ENCODE results near the gene GSN. TPM values are rescaled to one million over a fixed set of nuclear protein-coding genes. Genes with fewer than 3 reads are reported as not detected.
A peak's percentile ranks its signal among the peaks of the same experiment; 100 is the strongest.

Gene GSN
- total and polyA plus RNA-seq, 2 of the 13 experiments (the other 11 are each of a cell fraction or from before 2014, with no cell fraction given), result 294 to 307 TPM

GRCh38 chr9:121299467-121300282 is 31.7 kb downstream of the GSN start (continued):
- TF ChIP-seq SP2 (CRISPR knock-in tag; IDR thresholded peaks at IDR 0.05) (no peak), ZBTB3 (CRISPR knock-in tag; IDR thresholded peaks at IDR 0.05; ENCODE audit: borderline replicate concordance, low read depth) (no peak), ZNF256 (CRISPR knock-in tag; conservative IDR thresholded peaks at IDR 0.05) (no peak), CBX5 (CRISPR knock-in tag; IDR thresholded peaks at IDR 0.05; ENCODE audit: borderline replicate concordance) (no peak), ATF7-NPFF (CRISPR knock-in tag; IDR thresholded peaks at IDR 0.05; ENCODE audit: low read depth) (peak; percentile 84), ZNF260 (CRISPR knock-in tag; IDR thresholded peaks at IDR 0.05; ENCODE audit: borderline replicate concordance, low read depth) (no peak), ZSCAN12 (CRISPR knock-in tag; IDR thresholded peaks at IDR 0.05) (0 out of 2 replicates have a peak, but pooled peaks have one; percentile 9), MAFG (CRISPR knock-in tag; IDR thresholded peaks at IDR 0.05) (no peak), POLR2AphosphoS5 (IDR thresholded peaks at IDR 0.05; ENCODE audit: low read depth, low read length) (peak; percentile 68), ZMYM3 (CRISPR knock-in tag; IDR thresholded peaks at IDR 0.05) (peak; percentile 73), RBAK (CRISPR knock-in tag; IDR thresholded peaks at IDR 0.05) (no peak), KLF6 (CRISPR knock-in tag; IDR thresholded peaks at IDR 0.05) (no peak; the same call in 1 of the 2 replicates), GLI4 (CRISPR knock-in tag; IDR thresholded peaks at IDR 0.05; ENCODE audit: borderline replicate concordance) (no peak), NFIC (IDR thresholded peaks at IDR 0.05; ENCODE audit: low read length) (no peak), KAT7 (CRISPR knock-in tag; IDR thresholded peaks at IDR 0.05; ENCODE audit: borderline replicate concordance) (peak; percentile 57; the same call in 1 of the 2 replicates), TRIM24 (CRISPR knock-in tag; IDR thresholded peaks at IDR 0.05) (no peak), MAX (IDR thresholded peaks at IDR 0.05) (no peak), SNAI1 (CRISPR knock-in tag; IDR thresholded peaks at IDR 0.05; ENCODE audit: borderline replicate concordance) (peak; percentile 82; the same call in 1 of the 2 replicates), FOSL2 (CRISPR knock-in tag; IDR thresholded peaks at IDR 0.05) (no peak), NCOA2 (CRISPR knock-in tag; IDR thresholded peaks at IDR 0.05) (no peak; the same call in 1 of the 2 replicates), ZNF691 (CRISPR knock-in tag; IDR thresholded peaks at IDR 0.05; ENCODE audit: borderline replicate concordance, low read depth) (peak; percentile 68; the same call in 1 of the 2 replicates)
- TF ChIP-seq, protein P1, sequence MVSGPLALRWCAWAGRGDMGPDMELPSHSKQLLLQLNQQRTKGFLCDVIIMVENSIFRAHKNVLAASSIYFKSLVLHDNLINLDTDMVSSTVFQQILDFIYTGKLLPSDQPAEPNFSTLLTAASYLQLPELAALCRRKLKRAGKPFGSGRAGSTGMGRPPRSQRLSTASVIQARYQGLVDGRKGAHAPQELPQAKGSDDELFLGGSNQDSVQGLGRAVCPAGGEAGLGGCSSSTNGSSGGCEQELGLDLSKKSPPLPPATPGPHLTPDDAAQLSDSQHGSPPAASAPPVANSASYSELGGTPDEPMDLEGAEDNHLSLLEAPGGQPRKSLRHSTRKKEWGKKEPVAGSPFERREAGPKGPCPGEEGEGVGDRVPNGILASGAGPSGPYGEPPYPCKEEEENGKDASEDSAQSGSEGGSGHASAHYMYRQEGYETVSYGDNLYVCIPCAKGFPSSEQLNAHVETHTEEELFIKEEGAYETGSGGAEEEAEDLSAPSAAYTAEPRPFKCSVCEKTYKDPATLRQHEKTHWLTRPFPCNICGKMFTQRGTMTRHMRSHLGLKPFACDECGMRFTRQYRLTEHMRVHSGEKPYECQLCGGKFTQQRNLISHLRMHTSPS (CRISPR knock-in tag; IDR thresholded peaks at IDR 0.05; ENCODE audit: low read depth), result peak; percentile 62; the same call in 1 of the 2 replicates
- TF ChIP-seq, protein P2, sequence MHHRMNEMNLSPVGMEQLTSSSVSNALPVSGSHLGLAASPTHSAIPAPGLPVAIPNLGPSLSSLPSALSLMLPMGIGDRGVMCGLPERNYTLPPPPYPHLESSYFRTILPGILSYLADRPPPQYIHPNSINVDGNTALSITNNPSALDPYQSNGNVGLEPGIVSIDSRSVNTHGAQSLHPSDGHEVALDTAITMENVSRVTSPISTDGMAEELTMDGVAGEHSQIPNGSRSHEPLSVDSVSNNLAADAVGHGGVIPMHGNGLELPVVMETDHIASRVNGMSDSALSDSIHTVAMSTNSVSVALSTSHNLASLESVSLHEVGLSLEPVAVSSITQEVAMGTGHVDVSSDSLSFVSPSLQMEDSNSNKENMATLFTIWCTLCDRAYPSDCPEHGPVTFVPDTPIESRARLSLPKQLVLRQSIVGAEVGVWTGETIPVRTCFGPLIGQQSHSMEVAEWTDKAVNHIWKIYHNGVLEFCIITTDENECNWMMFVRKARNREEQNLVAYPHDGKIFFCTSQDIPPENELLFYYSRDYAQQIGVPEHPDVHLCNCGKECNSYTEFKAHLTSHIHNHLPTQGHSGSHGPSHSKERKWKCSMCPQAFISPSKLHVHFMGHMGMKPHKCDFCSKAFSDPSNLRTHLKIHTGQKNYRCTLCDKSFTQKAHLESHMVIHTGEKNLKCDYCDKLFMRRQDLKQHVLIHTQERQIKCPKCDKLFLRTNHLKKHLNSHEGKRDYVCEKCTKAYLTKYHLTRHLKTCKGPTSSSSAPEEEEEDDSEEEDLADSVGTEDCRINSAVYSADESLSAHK (CRISPR knock-in tag; IDR thresholded peaks at IDR 0.05; ENCODE audit: borderline replicate concordance), result no peak
- TF ChIP-seq, protein P3, sequence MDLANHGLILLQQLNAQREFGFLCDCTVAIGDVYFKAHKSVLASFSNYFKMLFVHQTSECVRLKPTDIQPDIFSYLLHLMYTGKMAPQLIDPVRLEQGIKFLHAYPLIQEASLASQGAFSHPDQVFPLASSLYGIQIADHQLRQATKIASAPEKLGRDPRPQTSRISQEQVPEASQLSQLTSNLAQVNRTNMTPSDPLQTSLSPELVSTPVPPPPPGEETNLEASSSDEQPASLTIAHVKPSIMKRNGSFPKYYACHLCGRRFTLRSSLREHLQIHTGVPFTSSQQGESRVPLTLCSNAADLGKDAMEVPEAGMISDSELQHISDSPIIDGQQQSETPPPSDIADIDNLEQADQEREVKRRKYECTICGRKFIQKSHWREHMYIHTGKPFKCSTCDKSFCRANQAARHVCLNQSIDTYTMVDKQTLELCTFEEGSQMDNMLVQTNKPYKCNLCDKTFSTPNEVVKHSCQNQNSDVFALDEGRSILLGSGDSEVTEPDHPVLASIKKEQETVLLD (CRISPR knock-in tag; IDR thresholded peaks at IDR 0.05; ENCODE audit: low read depth), result no peak

Data from HepG2 (cell line).